ENCODE measurements around the gene FAM174C. TPM values are rescaled to one million over a fixed set of nuclear protein-coding genes. Genes with fewer than 3 reads are reported as not detected.

FAM174C gene
- total RNA-seq, 4 donors from 2014 or later, result 24.9 to 58.9 (median 43.6) TPM

DNA sequence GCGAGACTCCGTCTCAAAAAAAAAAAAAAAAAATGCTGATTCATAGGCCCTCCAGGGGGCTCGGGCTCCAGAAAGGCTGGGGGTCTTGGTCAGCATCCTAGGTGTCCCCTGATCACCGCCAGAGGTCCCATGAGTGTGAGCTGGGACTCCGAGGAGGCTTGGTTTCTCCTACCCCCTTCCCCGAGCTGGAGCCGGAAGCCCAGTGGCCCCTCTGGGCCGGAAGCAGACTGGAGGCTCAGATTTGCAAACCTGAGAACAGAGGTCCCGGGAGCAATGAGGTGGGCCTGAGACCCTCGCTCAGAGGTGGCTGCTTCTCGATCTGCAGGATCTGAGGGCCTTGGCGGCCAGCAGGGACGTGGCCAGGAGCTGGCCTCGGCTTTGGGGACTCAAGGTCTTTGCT lies 51.8 kb downstream of the FAM174C start:
- intact Hi-C loops (cut with DNase I), result no loop called here
- Histone ChIP-seq H3K36me3 (no peaks in the 10 kb centered on the region), H3K27ac (replicated peaks in 1 of 4) (no peak overlapping the region), H3K9me3 (no peaks in the 10 kb centered on the region), H3K27me3 (peaks cover 0 to 59% (median 0%) of the 10 kb centered on the region in 4 donors), H3K4me3 (no peak overlapping the region), H3K4me1 (peaks cover 5 to 15% (median 13%) of the 10 kb centered on the region in 4 donors)
- DNase-seq (ENCODE audit: extremely low spot score), result no peak
- TF ChIP-seq EP300 (IDR thresholded peaks at IDR 0.05) (no peak), POLR2A (IDR thresholded peaks at IDR 0.05; ENCODE audit: low read depth) (no peak), POLR2AphosphoS5 (IDR thresholded peaks at IDR 0.05) (no peak)
- TF ChIP-seq, protein P1, sequence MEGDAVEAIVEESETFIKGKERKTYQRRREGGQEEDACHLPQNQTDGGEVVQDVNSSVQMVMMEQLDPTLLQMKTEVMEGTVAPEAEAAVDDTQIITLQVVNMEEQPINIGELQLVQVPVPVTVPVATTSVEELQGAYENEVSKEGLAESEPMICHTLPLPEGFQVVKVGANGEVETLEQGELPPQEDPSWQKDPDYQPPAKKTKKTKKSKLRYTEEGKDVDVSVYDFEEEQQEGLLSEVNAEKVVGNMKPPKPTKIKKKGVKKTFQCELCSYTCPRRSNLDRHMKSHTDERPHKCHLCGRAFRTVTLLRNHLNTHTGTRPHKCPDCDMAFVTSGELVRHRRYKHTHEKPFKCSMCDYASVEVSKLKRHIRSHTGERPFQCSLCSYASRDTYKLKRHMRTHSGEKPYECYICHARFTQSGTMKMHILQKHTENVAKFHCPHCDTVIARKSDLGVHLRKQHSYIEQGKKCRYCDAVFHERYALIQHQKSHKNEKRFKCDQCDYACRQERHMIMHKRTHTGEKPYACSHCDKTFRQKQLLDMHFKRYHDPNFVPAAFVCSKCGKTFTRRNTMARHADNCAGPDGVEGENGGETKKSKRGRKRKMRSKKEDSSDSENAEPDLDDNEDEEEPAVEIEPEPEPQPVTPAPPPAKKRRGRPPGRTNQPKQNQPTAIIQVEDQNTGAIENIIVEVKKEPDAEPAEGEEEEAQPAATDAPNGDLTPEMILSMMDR (IDR thresholded peaks at IDR 0.05), result no peak
- 51% methylated on average over 9 of the region's 14 CpGs for WGBS

Other genes with a start within 250 kb of the FAM174C start
- 10 to 100 TPM; 47.3 to 98.1 (median 81.3) TPM for gene CNN2, start 248.9 kb upstream of the FAM174C start, total RNA-seq
- 1 to 10 TPM; 3.9 to 9.5 (median 6.9) TPM for gene ABCA7, start 235.4 kb upstream of the FAM174C start, total RNA-seq
- gene ARHGAP45, start 208.4 kb upstream of the FAM174C start, total RNA-seq, result 10 to 100 TPM; 17.8 to 28.3 (median 21.2) TPM
- 100 to 1,000 TPM in 3 of 4 donors, 10 to 100 TPM in 1; 96.8 to 198 (median 135) TPM for gene POLR2E, start 180.2 kb upstream of the FAM174C start, total RNA-seq
- gene GPX4, start 171.5 kb upstream of the FAM174C start, total RNA-seq, result 100 to 1,000 TPM; 338 to 386 (median 375) TPM
- gene SBNO2, start 101.3 kb upstream of the FAM174C start, total RNA-seq, result 100 to 1,000 TPM in 1 of 4 donors, 10 to 100 TPM in 3; 16.2 to 141 (median 30.5) TPM
- 10 to 100 TPM; 52.2 to 95.7 (median 73.2) TPM for gene STK11, start 69.8 kb upstream of the FAM174C start, total RNA-seq
- 1 to 10 TPM in 1 of 4 donors, under 1 TPM in 2, not detected in 1; 0.58 to 1.0 (median 0.99) TPM for gene CBARP, start 37.5 kb upstream of the FAM174C start, total RNA-seq
- gene ATP5F1D, start 33.8 kb upstream of the FAM174C start, total RNA-seq, result 100 to 1,000 TPM in 2 of 4 donors, 10 to 100 TPM in 2; 77.5 to 140 (median 109) TPM
- gene MIDN, start 26.9 kb upstream of the FAM174C start, total RNA-seq, result 10 to 100 TPM; 20.3 to 72.2 (median 31.8) TPM
- gene CIRBP, start 6.2 kb upstream of the FAM174C start, total RNA-seq, result 100 to 1,000 TPM; 236 to 601 (median 429) TPM
- not detected for gene EFNA2, start 10.3 kb downstream of the FAM174C start, total RNA-seq
- 100 to 1,000 TPM in 1 of 4 donors, 10 to 100 TPM in 3; 85.6 to 110 (median 89.4) TPM for gene NDUFS7, start 108.4 kb downstream of the FAM174C start, total RNA-seq
- gene GAMT, start 126.0 kb downstream of the FAM174C start, total RNA-seq, result 10 to 100 TPM in 3 of 4 donors, 1 to 10 TPM in 1; 5.8 to 13.4 (median 11.9) TPM
- 10 to 100 TPM; 44.9 to 79.4 (median 52.9) TPM for gene DAZAP1, start 132.1 kb downstream of the FAM174C start, total RNA-seq
- 1,000 to 10,000 TPM; 1,297 to 2,978 (median 2,171) TPM for gene RPS15, start 162.9 kb downstream of the FAM174C start, total RNA-seq
- 1 to 10 TPM in 2 of 4 donors, under 1 TPM in 2; 0.42 to 1.8 (median 1.2) TPM for gene APC2, start 174.6 kb downstream of the FAM174C start, total RNA-seq
- 10 to 100 TPM; 21.6 to 43.6 (median 29.8) TPM for gene C19orf25, start 203.7 kb downstream of the FAM174C start, total RNA-seq
- gene PCSK4, start 214.8 kb downstream of the FAM174C start, total RNA-seq, result 1 to 10 TPM; 1.9 to 5.4 (median 3.3) TPM
- 1 to 10 TPM in 1 of 4 donors, under 1 TPM in 2, not detected in 1; 0.23 to 2.3 (median 0.99) TPM for gene REEP6, start 215.7 kb downstream of the FAM174C start, total RNA-seq
- gene ADAMTSL5, start 237.5 kb downstream of the FAM174C start, total RNA-seq, result 1 to 10 TPM; 3.9 to 5.9 (median 4.7) TPM
- gene PLK5, start 248.5 kb downstream of the FAM174C start, total RNA-seq, result under 1 TPM in 1 of 4 donors, not detected in 3; 0.17 TPM